ENCODE data around the gene NDNF.

The NDNF gene

DNA sequence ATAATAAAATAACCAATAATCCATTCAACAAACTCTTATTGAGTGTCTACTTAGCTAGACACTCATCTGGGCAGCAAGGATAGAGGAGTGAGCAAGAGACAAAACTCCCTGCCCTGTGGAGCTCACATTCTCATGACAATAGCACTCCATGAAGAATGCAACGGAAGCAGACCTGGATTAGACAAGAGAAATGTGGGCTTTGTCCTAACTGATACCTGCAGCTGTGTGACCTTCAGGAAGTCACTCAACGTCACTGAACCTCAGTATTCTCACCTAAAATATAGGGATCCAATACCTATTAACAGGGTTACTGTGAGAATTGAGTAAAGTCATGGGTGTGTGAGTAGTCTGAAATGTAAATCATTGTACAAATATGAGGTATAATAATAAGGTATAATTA lies 61.2 kb downstream of the NDNF start:
- TF ChIP-seq POLR2A (IDR thresholded peaks at IDR 0.05; ENCODE audit: extremely low read depth, insufficient read length) (no peak), MYC (IDR thresholded peaks at IDR 0.05; ENCODE audit: low read depth, low read length) (no peak)
- TF ChIP-seq, protein P1, sequence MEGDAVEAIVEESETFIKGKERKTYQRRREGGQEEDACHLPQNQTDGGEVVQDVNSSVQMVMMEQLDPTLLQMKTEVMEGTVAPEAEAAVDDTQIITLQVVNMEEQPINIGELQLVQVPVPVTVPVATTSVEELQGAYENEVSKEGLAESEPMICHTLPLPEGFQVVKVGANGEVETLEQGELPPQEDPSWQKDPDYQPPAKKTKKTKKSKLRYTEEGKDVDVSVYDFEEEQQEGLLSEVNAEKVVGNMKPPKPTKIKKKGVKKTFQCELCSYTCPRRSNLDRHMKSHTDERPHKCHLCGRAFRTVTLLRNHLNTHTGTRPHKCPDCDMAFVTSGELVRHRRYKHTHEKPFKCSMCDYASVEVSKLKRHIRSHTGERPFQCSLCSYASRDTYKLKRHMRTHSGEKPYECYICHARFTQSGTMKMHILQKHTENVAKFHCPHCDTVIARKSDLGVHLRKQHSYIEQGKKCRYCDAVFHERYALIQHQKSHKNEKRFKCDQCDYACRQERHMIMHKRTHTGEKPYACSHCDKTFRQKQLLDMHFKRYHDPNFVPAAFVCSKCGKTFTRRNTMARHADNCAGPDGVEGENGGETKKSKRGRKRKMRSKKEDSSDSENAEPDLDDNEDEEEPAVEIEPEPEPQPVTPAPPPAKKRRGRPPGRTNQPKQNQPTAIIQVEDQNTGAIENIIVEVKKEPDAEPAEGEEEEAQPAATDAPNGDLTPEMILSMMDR (IDR thresholded peaks at IDR 0.05; ENCODE audit: low read depth, low read length): no peak
- TF ChIP-seq, protein P2, sequence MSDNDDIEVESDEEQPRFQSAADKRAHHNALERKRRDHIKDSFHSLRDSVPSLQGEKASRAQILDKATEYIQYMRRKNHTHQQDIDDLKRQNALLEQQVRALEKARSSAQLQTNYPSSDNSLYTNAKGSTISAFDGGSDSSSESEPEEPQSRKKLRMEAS (IDR thresholded peaks at IDR 0.05; ENCODE audit: low read depth, low read length): no peak
- no peak overlapping the region for H3K4me3 ChIP-seq (ENCODE audit: low read depth, low read length)
- no peak for DNase-seq (ENCODE audit: low read depth)

DNA sequence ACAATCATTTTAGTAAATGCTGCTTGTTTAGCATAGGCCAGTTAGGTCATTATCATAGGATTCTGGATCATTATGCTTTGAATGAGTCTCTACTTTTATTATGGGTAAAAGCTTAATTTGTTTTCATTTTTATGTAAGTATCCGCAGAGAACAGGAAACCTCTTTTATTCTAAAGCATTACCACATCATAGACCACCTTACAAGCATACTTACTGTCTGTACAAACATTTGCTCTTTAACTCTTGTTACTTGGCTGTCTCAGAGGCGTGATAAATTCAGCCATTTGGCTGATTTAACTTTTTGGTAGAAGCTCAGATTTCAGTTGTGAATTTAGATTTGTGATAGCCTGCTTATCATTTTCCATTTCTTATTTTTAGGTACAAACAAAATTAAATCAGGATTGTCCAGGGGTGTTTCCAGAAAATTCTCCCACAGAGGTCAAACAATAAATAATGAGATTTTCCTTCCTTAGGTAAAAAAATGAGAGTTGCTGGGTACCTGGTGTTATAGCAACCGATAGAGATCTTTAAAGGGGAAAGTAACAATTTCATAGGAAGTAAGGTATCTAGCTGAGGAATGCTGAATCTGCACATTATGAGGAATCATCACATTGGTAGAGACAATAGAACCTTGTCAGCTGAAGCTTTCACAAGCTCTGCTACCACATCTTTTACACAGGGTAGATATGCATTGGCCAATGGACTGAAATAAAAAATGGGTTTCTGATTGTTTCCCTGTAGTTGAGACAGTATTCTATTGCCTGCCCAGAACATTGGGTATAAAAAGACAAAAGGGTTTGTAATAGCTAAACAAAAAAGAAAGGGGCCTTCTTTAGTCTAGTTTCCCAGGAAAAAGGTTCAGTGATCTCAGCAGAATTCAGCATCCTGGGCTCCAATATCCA lies 62.5 kb downstream of the NDNF start:
- no peak overlapping the region for H3K4me3 ChIP-seq (ENCODE audit: low read depth, low read length)

DNA sequence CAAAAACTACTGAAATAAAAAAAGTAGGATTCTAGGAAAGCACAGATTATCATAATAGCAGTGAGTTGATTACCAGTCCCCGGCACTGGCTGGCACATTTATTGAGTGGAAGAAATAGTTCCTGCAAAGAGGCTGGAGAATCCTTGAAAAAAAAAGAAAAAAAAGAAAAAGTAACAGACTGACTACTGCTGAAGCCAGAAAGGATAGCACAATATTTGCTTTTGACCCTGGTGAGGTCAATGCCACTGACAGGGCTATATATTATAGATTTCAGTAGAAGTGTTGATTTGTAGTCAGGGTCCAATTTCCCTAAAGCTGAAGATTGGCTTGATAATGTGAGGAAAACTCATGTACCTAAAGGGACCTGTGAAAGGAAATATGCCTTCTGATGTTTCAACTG lies 64.7 kb downstream of the NDNF start:
- no peak overlapping the region for H3K4me3 ChIP-seq (ENCODE audit: low read depth, low read length)
- no peak for DNase-seq (ENCODE audit: low read depth)
- no peak for TF ChIP-seq POLR2A (IDR thresholded peaks at IDR 0.05; ENCODE audit: extremely low read depth, insufficient read length)
- TF ChIP-seq, protein P1 (IDR thresholded peaks at IDR 0.05; ENCODE audit: low read depth, low read length): no peak
- no peak for TF ChIP-seq MYC (IDR thresholded peaks at IDR 0.05; ENCODE audit: low read depth, low read length)
- TF ChIP-seq, protein P2 (IDR thresholded peaks at IDR 0.05; ENCODE audit: low read depth, low read length): no peak

More for the DNA sequence above, 62.5 kb downstream of the NDNF start:
- DNase-seq (ENCODE audit: low read depth): no peak
- TF ChIP-seq, protein P1 (IDR thresholded peaks at IDR 0.05; ENCODE audit: low read depth, low read length): no peak
- TF ChIP-seq POLR2A (IDR thresholded peaks at IDR 0.05; ENCODE audit: extremely low read depth, insufficient read length): no peak
- no peak for TF ChIP-seq MYC (IDR thresholded peaks at IDR 0.05; ENCODE audit: low read depth, low read length)
- TF ChIP-seq, protein P2 (IDR thresholded peaks at IDR 0.05; ENCODE audit: low read depth, low read length): no peak

DNA sequence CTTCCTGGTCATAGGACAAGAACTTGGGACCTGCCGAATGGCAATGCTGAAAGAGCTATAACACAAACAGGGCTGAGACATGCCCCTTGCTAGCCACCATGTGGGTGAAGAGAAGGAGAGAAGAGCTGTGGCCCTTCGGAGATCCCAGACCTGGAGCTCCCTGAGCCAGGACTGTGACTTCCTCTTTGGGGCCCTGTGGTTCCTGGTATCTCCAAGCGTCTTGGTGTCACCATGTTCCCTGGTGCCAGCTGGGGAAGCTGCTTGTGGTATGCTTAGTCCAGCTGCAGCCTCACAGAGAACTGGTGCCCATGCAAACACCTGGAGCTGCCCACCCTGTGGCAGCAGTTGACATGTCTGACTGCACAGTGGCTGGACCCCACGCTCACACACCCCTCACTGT lies 68.5 kb downstream of the NDNF start:
- TF ChIP-seq, protein P1 (IDR thresholded peaks at IDR 0.05; ENCODE audit: low read depth, low read length): no peak
- TF ChIP-seq, protein P2 (IDR thresholded peaks at IDR 0.05; ENCODE audit: low read depth, low read length): no peak
- TF ChIP-seq MYC (IDR thresholded peaks at IDR 0.05; ENCODE audit: low read depth, low read length) (no peak), POLR2A (IDR thresholded peaks at IDR 0.05; ENCODE audit: extremely low read depth, insufficient read length) (no peak)
- no peak for DNase-seq (ENCODE audit: low read depth)
- H3K4me3 ChIP-seq (ENCODE audit: low read depth, low read length): no peak overlapping the region

DNA sequence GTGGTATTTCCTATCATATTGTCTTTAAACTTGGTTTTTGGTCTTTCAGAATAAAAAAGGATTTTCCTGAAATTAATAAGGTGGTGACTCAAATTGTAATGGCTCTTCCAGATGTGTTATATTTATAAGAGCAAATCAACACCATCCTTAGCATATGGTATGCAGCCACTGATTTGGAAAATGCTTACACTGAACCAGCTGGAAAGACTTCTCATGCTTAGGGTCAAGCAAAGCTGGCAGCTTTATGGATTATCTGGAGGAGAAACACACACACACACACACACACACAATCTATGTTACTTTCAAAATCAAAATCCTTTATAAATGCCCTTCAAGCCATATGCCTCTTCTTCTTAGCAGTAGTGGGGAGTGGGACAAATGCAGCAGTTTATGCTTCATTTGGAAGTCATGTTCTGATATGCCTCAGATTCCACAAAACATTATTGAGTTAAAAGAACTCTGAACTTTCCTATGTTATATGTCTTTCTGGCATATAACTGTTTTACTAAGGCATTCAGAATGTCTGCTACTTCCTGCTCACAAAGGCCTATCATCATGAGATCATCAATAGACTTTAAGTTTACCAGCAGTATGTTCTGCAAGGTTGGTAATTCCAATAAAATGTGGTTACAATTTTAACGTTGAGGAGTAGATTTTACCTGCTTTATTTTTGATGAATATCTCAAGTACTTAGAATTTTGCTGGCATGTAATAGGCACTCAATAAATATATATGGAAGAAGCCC lies 76.9 kb downstream of the NDNF start:
- TF ChIP-seq POLR2A (IDR thresholded peaks at IDR 0.05; ENCODE audit: extremely low read depth, insufficient read length): no peak
- TF ChIP-seq MYC (IDR thresholded peaks at IDR 0.05; ENCODE audit: low read depth, low read length): no peak
- TF ChIP-seq, protein P2 (IDR thresholded peaks at IDR 0.05; ENCODE audit: low read depth, low read length): no peak
- no peak overlapping the region for H3K4me3 ChIP-seq (ENCODE audit: low read depth, low read length)
- no peak for DNase-seq (ENCODE audit: low read depth)

All from NB4 (cell line).